ENCODE results near the gene HMGN4.
A peak's percentile ranks its signal among the peaks of the same experiment; 100 is the strongest.
"Not testable (repeated sequence)": the region's sequence is repeated elsewhere in the genome, so short reads cannot be mapped to it uniquely, and the experiment has no call there.

The HMGN4 gene

DNA sequence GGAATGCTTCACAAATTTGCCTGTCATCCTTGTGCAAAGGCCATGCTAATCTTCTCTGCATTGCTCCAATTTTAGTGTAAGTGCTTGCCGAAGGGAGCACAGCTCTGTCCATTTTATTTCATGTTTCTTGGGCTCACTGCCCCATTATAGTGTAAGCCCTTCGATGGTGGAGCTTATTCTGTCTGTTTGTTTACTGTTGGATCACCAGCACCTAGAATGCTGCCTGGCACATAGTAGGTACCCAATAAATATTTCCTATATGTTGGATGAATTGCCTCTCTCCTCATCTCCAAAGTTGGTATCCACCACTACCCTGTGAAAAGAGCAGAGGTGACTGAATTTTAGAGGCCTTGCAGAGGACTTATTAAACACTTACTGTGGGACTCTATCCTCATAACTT, 18.8 kb upstream of the HMGN4 start:
- DNase-seq = no peak
- H3K4me3 Mint-ChIP-seq = no peak overlapping the region
- no peaks in the 10 kb centered on the region for H3K27me3 Mint-ChIP-seq
- no peak overlapping the region for H3K27ac Mint-ChIP-seq
- H3K4me1 Mint-ChIP-seq = peaks cover 32% of the 10 kb centered on the region
- H3K9me3 Mint-ChIP-seq = no peaks in the 10 kb centered on the region
- ATAC-seq = no peak

DNA sequence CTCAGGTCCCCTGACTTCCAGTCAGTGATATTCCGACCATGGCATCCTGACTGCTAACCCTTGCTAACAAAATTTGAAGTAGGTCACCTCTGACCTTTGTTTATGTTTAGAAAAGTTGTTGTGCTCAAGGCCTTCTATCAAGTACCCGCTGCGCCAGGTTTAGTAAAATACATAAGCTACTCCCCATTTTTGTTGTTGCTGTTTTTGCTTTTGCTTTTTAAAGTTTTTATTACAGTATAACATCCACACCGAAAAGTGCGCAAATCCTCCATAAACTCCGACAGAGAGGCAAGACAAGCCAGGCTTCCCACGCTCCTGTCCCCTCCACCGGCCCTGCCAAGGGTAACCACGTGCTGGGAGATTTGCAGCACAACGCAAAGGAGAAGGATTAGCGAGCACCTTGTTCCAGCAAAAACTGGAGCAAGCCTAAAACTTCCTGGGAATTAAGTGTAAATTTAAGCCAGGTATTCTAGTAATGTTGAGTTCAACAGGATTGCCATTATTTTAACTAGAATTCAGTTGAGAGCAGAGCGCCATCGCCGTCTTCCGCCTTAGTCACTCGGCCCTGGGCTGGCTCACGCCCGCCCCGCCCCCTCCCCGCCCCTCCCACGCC, 17.8 kb upstream of the HMGN4 start:
- no peaks in the 10 kb centered on the region for H3K9me3 Mint-ChIP-seq
- peak; percentile 31 for ATAC-seq
- H3K27me3 Mint-ChIP-seq = no peaks in the 10 kb centered on the region
- peak overlapping the region; percentile 80 to 93 for H3K4me3 Mint-ChIP-seq
- peaks cover 38% of the 10 kb centered on the region for H3K4me1 Mint-ChIP-seq
- no peak for DNase-seq
- H3K27ac Mint-ChIP-seq = peak overlapping the region; percentile 89 to 94

DNA sequence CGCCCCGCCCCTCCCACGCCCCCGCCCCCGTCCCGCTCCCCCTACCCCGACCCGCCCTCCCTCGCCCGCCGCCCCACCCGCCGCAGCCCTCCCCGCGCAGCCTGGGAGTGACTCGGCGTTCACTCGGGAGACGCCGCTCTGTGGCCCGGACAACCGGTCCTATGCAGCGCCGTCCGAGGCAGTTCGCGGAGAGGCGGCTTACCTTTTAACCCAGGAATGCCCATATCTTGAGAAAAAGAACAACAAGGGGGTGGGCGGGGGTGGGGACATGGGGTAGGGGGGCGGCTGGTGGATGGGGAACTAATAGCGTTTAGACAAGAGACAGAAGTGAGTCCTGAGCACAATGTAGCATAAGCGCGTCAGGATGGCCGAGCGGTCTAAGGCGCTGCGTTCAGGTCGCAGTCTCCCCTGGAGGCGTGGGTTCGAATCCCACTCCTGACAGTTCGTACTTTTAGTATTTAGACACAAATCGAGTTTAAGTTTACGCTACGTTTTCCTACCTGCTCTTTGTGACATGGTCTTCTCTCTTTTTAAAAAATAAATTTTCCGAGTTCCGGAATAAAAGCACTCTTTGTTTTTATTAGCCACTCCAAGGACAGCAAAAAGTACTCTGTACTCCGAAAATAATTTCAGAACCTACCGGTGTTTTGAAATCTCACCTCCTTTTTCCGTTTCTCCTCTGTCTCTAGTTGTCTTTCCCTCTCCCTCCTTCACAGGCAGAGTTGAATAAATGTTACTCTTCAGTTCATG, 17.1 kb upstream of the HMGN4 start:
- ATAC-seq (peak; percentile 88), DNase-seq (peak; percentile 83 to 84)
- H3K4me1 Mint-ChIP-seq = peaks cover 38% of the 10 kb centered on the region
- H3K27me3 Mint-ChIP-seq = no peaks in the 10 kb centered on the region
- H3K27ac Mint-ChIP-seq = peak overlapping the region; percentile 94 to 100
- H3K9me3 Mint-ChIP-seq = no peaks in the 10 kb centered on the region
- peak overlapping the region; percentile 89 to 93 for H3K4me3 Mint-ChIP-seq

DNA sequence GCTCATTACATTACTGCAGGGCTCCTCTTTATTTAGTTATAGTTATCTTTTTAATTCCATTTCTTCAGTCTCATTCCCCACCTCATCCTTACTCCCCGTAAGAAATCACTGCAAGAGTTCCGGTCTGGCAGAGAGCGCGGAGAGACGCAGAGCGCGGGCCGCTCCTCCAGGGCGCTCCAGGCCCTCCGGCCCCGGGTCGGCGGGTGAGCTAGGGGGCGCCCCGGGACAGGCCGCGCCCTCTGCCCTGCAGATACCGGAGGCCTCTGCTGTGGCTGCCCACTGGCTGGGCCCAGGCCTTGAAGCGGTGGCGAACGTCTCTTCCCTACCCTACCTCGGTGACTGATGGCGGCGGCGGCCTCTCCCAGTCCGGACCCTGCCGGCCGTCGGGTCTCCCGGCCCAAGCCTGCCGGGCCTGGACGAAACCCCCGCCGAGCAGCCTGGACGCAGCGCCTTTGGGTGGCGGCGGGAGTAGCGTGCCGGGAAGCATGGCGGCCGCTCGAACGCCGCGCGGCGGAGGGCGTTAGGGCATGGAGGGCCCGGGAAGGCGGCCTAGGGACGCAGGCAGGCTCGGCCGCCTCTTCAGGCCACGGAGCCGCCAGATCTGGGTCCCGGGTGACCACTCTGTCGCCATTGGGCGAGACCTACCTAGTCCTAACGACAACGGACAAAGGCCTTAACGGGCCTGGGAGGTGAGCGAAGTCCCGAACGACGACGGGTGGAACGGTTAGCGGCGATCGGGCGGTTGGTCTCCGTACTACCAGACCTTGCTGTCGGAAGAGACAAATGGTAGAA, 16.4 kb upstream of the HMGN4 start:
- ATAC-seq (peak; percentile 82), DNase-seq (peak; percentile 77 to 82)
- no peaks in the 10 kb centered on the region for H3K9me3 Mint-ChIP-seq
- peaks cover 38% of the 10 kb centered on the region for H3K4me1 Mint-ChIP-seq
- no peaks in the 10 kb centered on the region for H3K27me3 Mint-ChIP-seq
- peak overlapping the region; percentile 94 to 100 for H3K27ac Mint-ChIP-seq
- peak overlapping the region; percentile 89 to 93 for H3K4me3 Mint-ChIP-seq

DNA sequence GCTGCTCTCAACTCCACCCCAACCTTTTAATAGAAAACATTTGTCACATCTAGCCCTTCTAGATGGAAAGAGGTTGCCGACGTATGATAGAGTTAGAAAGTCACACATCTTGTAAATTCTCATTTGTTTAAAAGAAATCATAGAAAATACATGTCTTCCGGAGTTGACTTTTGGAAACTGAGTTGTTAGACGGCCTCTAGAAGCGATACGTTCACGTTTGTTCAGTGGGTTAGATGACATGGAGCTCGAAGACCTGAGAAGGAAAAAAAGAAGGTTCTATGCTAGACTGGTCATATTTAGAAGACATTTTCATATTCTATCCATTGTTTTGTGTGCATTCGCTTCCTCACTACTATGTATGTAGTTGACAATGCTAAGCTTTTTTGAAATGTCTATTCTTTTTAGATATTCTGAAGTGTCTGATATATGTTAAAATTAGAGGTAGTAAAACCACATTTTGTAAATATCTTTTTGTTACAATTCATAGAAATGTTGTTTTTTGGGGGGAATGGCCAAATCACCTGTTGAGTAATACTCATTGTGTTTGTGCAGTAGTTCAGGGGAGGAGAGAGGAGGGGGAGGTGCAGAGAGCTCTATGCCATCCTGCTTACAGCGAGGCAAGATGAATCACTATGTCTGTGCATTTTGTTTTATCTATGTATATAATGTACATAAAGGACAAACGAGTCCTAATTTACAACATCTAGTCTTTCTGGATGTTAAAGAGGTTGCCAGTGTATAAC, 15.5 kb upstream of the HMGN4 start:
- H3K27ac Mint-ChIP-seq = peak overlapping the region; percentile 34 to 100
- ATAC-seq, DNase-seq, H3K27me3 Mint-ChIP-seq, H3K9me3 Mint-ChIP-seq: not testable (repeated sequence)
- peak overlapping the region; percentile 74 to 89 for H3K4me3 Mint-ChIP-seq
- H3K4me1 Mint-ChIP-seq = peaks cover 38% of the 10 kb centered on the region

DNA sequence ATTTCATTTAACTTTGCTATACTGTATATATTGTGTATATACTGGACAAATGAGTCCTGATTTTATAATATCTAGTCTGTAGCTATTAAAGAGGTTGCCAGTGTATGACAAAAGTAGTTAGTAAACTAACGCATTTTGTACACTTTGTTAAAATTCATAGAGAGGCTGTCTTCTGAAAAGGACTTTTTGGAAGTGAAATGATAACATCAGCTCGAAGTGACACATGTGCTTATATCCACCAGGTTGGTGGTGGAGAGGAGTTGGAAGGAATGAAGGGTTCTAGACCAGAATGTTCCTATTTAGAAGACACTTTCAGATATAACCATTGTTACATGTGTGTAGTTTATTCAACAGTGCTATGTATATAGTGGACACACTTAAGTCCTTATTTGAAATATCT, 13.9 kb upstream of the HMGN4 start:
- H3K4me1 Mint-ChIP-seq = peaks cover 38% of the 10 kb centered on the region
- H3K27me3 Mint-ChIP-seq, DNase-seq, H3K27ac Mint-ChIP-seq, H3K9me3 Mint-ChIP-seq, ATAC-seq, H3K4me3 Mint-ChIP-seq: not testable (repeated sequence)

DNA sequence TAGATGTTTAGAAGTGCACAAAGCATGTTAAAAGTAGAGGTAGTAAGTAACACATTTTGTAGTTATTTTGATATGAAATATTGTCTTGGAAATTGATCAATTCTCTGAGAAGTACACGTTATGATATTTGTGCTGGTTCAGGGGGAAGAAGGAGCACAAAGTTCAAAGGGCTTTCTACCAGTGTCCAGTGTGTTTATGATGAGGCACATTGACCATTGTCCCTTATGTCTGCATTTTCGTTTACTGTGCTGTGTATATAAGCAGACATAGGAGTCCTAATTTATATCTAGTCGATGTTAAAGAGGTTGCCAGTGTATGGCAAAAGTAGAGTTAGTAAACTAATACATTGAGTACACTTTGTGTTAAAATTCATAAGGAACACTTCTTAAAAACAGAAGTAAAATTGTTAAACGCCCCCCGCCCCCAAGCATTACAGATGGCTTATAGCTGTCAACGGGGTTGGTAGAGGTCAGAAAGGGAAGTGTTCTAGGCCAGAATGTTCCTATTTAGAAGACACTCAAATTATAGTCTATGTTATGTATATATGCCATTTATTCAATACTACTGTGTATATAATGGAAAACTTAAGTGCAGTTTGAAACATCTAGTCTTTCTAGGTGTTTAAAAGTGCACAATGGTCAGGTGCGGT, 13.3 kb upstream of the HMGN4 start:
- ATAC-seq (no peak), DNase-seq (no peak)
- H3K9me3 Mint-ChIP-seq = no peaks in the 10 kb centered on the region
- H3K4me3 Mint-ChIP-seq = no peak overlapping the region
- no peak overlapping the region for H3K27ac Mint-ChIP-seq
- no peaks in the 10 kb centered on the region for H3K27me3 Mint-ChIP-seq
- H3K4me1 Mint-ChIP-seq = peaks cover 38% of the 10 kb centered on the region

DNA sequence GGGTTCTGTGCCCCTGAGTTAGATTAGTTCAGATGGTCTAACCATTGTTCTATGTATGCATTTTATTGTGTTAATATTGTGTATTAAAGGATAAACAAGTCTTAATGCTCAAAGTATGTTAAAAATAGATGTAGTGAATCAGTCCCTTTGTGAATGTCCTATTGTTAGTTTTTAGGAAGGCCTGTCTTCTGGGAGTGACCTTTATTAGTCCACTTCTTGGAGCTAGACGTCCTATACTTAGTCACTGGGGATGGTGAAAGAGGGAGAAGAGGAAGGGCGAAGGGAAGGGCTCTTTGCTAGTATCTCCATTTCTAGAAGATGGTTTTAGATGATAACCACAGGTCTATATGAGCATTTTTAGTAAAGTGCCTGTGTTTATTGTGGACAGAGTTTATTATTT, 12.3 kb upstream of the HMGN4 start:
- Mint-ChIP-seq H3K4me1 (peaks cover 31% of the 10 kb centered on the region), H3K9me3 (no peaks in the 10 kb centered on the region), H3K4me3 (no peak overlapping the region), H3K27me3 (no peaks in the 10 kb centered on the region), H3K27ac (no peak overlapping the region)
- ATAC-seq (no peak), DNase-seq (no peak)

DNA sequence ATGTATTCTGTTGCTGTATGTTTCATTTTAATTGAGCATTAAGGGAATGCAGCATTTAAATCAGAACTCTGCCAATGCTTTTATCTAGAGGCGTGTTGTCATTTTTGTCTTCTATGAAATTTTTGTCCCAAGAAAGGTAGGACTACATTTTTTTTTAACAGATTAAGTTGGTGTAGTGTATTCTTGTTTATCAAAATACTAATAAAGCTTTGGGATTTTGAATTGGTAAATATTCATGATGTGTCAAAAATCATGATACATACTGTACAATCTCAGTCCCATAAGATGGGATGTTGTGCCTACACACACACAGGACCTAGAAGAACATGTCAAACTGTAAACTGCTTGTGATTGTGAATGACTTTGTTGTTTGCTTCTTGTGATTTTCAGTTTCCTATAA, 11.2 kb upstream of the HMGN4 start:
- Mint-ChIP-seq H3K4me3 (no peak overlapping the region), H3K4me1 (peaks cover 25% of the 10 kb centered on the region), H3K27ac (no peak overlapping the region), H3K9me3 (no peaks in the 10 kb centered on the region), H3K27me3 (no peaks in the 10 kb centered on the region)
- ATAC-seq (no peak), DNase-seq (no peak)

DNA sequence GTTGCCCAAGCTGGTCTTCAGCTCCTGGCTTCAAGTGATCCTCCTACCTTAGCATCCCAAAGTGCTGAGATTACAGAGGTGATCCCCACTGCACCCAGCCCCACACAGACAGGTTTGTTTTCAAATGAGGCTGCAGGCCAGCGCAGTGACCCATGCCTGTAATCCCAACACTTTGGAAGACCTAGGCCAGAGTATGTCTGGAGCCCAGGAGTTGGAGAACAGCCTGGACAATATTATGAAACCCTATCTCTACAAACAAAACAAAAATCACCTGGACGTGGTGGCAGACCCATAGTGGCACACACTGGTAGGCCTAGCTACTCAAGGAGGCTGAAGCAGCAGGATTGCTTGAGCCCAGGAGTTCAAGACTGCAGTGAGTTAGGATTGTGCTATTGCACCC, 8.0 kb upstream of the HMGN4 start:
- Mint-ChIP-seq H3K27ac (peak overlapping the region in 1 of 2 donors; percentile 52), H3K27me3 (no peaks in the 10 kb centered on the region), H3K4me3 (no peak overlapping the region), H3K9me3 (no peaks in the 10 kb centered on the region), H3K4me1 (peaks cover 25% of the 10 kb centered on the region)
- DNase-seq (no peak), ATAC-seq (no peak)

DNA sequence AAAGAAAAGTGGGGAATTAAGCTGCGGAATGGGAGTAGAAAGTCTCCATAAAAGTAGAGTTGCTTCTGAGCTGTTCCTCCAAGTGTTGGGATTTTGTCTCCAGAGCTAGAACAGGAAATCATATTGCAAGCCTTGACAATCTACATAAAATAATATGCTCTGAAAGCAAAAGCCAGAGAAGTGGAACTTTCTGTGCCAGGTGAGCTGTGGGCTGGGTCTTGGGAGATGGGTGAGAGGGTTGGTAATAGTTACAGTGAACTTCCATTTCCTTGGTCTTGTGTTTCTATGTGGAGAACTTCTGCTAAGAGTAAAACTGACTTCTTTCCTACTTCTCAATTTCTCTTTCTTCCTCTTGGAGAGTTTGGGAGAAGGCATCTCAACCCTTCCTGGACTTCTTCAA, 6.3 kb upstream of the HMGN4 start:
- DNase-seq = no peak
- no peaks in the 10 kb centered on the region for H3K27me3 Mint-ChIP-seq
- peak overlapping the region; percentile 91 to 93 for H3K4me3 Mint-ChIP-seq
- peaks cover 32% of the 10 kb centered on the region for H3K4me1 Mint-ChIP-seq
- no peak overlapping the region for H3K27ac Mint-ChIP-seq
- no peaks in the 10 kb centered on the region for H3K9me3 Mint-ChIP-seq
- ATAC-seq = no peak

DNA sequence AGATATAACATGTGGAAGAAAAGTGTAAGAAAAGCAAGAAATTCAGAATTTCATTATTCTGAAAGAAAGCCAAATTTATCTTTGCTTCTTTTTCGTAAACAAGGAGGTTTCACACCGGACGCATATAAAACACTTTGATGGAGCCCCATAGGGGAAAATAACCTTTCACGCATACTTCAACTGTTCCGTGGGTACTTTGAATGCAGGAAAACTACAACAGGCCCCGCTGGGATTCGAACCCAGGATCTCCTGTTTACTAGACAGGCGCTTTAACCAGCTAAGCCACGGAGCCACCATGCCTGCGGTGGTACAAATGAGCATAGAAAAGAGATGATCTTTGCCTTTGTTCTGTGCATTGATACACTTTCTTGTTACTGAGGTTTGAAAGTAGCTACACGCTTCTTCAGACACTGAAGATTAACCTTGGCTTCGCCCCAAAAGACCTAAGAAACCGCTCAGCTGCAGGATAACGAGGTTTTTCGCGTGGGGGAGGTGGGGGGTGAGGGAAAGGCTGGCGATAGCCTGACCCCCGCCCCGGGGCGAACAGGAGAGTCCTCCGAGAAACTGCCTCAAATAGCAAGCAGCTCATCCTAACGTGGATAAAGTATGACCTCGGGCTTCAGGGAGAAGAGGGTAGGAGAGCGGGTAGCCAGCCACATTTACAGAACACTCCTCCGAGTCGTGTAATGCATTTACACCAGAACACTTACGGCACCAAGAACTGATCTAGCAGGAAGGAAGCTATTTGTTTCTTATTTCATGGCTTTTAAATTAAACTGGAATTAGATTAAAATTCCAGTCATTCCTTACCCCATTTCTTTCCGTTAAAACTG, 5.3 kb upstream of the HMGN4 start:
- ATAC-seq (peak; percentile 59), DNase-seq (peak; percentile 90 to 91)
- Mint-ChIP-seq H3K27me3 (no peaks in the 10 kb centered on the region), H3K4me1 (peaks cover 42% of the 10 kb centered on the region), H3K9me3 (no peaks in the 10 kb centered on the region), H3K4me3 (peak overlapping the region; percentile 91 to 93), H3K27ac (peak overlapping the region; percentile 88 to 99)

DNA sequence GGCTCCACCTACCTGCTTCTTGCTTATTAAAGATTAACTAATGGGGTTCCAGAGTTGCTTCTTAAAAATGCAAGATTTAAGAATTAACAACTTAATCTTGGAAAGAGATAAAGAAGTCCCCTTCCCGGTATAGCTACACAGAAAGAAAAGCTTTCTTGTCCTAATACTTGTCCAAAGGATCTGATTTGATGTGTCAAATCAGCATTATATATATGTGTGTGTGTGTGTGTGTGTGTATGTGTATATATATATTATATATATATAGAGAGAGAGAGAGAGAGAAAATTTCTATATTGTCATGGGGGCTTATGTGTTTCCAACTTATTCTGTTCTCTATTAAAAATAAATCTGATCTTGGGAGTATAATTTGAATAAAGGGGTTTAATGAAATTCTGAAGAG, 4.6 kb upstream of the HMGN4 start:
- peak overlapping the region; percentile 36 to 88 for H3K27ac Mint-ChIP-seq
- DNase-seq = no peak
- peak overlapping the region; percentile 91 to 93 for H3K4me3 Mint-ChIP-seq
- no peaks in the 10 kb centered on the region for H3K9me3 Mint-ChIP-seq
- ATAC-seq = no peak
- H3K27me3 Mint-ChIP-seq = no peaks in the 10 kb centered on the region
- peaks cover 43% of the 10 kb centered on the region for H3K4me1 Mint-ChIP-seq

DNA sequence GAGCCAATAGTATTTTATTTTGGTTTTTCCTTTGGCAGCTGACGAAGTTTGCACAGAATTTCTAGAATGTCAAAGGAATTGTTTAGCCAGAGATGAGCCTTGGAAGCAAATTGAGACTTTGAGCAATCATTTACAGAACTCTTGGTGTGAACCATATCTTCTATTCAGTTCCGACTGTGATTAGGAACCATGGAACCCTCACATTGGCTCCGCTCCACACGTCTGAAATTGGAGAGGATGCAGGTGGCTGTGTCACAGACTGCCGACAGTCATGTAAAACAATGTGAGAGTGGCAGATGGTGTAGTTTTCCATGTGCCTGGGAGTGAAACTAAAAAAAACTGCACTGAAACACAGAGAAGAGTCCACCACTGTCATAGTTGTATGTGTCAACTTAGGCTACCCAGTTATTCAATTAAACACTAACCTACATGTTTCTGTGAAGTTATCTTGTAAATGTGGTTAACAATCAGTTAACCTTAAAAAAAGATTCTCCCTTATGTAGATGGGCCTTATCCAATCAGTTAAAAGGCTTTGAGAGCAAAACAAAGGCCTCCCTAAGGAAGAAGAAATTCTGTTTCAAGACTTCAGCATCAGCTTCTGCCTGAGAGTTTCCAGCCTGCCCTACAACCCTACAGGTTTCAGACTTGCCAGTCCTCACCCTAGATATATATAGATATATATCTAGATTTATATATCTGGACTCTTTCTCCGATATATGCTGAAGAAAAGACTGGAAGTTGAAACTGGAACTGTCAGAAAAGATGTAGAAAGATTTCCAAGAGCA, 3.3 kb upstream of the HMGN4 start:
- no peak overlapping the region for H3K4me3 Mint-ChIP-seq
- H3K4me1 Mint-ChIP-seq = peaks cover 45% of the 10 kb centered on the region
- H3K9me3 Mint-ChIP-seq = no peaks in the 10 kb centered on the region
- DNase-seq (no peak), ATAC-seq (no peak)
- H3K27me3 Mint-ChIP-seq = no peaks in the 10 kb centered on the region
- H3K27ac Mint-ChIP-seq = no peak overlapping the region

Measured in stimulated activated naive CD8-positive, alpha-beta T cell treated with anti-CD3 and anti-CD28 coated beads, Interleukin-15, amount 100 ng/mL, for 72 hours (primary cell).